HG02884 (cell line): ENCODE measurements around the gene PDSS2.
"Not testable (repeated sequence)": the region's sequence is repeated elsewhere in the genome, so short reads cannot be mapped to it uniquely, and the experiment has no call there.

Source experiments
- ATAC-seq: cut with Tn5 transposase; IDR thresholded peaks from one replicate; pipeline ENCODE4 v1.9.1; 2021; ENCODE audit warnings: mild to moderate bottlenecking, moderate library complexity; ENCODE audit not compliant: unreplicated experiment

The PDSS2 gene

GRCh38 chr6:107230448-107230847 lies 228.9 kb downstream of the PDSS2 start:
- ATAC-seq, result no peak

- ATAC-seq, result no peak
These were observed 229.3 kb downstream of the PDSS2 start for GRCh38 chr6:107230024-107230423.

- no peak for ATAC-seq
These were observed 230.6 kb downstream of the PDSS2 start for GRCh38 chr6:107228754-107229153.

GRCh38 chr6:107221519-107221918 lies 237.8 kb downstream of the PDSS2 start:
- no peak for ATAC-seq

- ATAC-seq, result no peak
These were observed 239.5 kb downstream of the PDSS2 start for GRCh38 chr6:107219851-107220250.

- ATAC-seq, result no peak
These were observed 241.2 kb downstream of the PDSS2 start for GRCh38 chr6:107218142-107218541.

- ATAC-seq, result no peak
These were observed 242.1 kb downstream of the PDSS2 start for GRCh38 chr6:107217248-107217647.

GRCh38 chr6:107216197-107216933 lies 243.0 kb downstream of the PDSS2 start:
- ATAC-seq, result no peak

- ATAC-seq, result no peak
These were observed 244.0 kb downstream of the PDSS2 start for GRCh38 chr6:107215334-107215733.

- ATAC-seq, result no peak
These were observed 244.7 kb downstream of the PDSS2 start for GRCh38 chr6:107214655-107215054.

GRCh38 chr6:107209406-107210305 lies 249.7 kb downstream of the PDSS2 start:
- ATAC-seq, result no peak

- no peak for ATAC-seq
These were observed 252.0 kb downstream of the PDSS2 start for GRCh38 chr6:107207251-107207873.

GRCh38 chr6:107205058-107205998 lies 254.0 kb downstream of the PDSS2 start:
- no peak for ATAC-seq

GRCh38 chr6:107202876-107203468 lies 256.4 kb downstream of the PDSS2 start:
- ATAC-seq, result no peak

GRCh38 chr6:107198631-107199416 lies 260.5 kb downstream of the PDSS2 start:
- ATAC-seq, result no peak

GRCh38 chr6:107196152-107196551 lies 263.2 kb downstream of the PDSS2 start:
- ATAC-seq, result no peak

GRCh38 chr6:107194723-107195122 lies 264.6 kb downstream of the PDSS2 start:
- not testable (repeated sequence) for ATAC-seq

- ATAC-seq, result no peak
These were observed 266.5 kb downstream of the PDSS2 start for GRCh38 chr6:107192830-107193229.

GRCh38 chr6:107187630-107188029 lies 271.7 kb downstream of the PDSS2 start:
- no peak for ATAC-seq
